Measurements from ENCODE around the gene ADIG.

DNA sequence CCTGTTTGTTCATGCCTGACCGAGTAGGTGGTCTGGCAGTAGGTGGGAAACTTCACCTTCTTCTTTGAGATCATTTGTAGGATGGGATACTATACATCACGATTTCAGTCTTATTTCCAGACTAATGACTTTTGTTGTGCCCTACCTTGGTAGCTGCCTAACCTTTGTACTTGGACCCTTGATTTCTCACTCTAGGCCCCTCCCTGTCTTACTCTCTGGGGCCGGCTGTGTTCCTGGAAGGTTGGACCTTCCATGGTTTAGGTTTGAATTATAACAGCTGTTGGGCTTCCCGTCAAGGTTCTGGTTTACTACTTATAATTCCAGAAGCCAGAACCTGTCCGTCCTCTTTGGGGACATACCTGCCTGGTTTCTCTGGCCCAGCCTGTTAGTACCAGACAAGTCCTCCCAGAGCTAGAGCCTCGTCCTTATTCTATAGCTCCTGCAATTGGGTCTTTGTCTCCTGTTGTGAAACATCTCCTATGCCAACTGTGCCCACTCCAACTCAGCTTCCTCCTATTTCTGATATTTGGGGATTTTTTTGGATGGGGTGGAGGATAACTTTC, 14.9 kb upstream of the ADIG start:
- TF ChIP-seq, protein P1, sequence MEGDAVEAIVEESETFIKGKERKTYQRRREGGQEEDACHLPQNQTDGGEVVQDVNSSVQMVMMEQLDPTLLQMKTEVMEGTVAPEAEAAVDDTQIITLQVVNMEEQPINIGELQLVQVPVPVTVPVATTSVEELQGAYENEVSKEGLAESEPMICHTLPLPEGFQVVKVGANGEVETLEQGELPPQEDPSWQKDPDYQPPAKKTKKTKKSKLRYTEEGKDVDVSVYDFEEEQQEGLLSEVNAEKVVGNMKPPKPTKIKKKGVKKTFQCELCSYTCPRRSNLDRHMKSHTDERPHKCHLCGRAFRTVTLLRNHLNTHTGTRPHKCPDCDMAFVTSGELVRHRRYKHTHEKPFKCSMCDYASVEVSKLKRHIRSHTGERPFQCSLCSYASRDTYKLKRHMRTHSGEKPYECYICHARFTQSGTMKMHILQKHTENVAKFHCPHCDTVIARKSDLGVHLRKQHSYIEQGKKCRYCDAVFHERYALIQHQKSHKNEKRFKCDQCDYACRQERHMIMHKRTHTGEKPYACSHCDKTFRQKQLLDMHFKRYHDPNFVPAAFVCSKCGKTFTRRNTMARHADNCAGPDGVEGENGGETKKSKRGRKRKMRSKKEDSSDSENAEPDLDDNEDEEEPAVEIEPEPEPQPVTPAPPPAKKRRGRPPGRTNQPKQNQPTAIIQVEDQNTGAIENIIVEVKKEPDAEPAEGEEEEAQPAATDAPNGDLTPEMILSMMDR (IDR thresholded peaks at IDR 0.05) = no peak
- TF ChIP-seq EP300 (IDR thresholded peaks at IDR 0.05) = no peak
- TF ChIP-seq POLR2AphosphoS5 (IDR thresholded peaks at IDR 0.05) = no peak
- TF ChIP-seq POLR2A (IDR thresholded peaks at IDR 0.05) = no peak

Measured in stomach (tissue), 4 donors.